ENCODE data around the gene IER3IP1.
"Not testable (repeated sequence)": the region's sequence is repeated elsewhere in the genome, so short reads cannot be mapped to it uniquely, and the experiment has no call there.

The IER3IP1 gene

DNA sequence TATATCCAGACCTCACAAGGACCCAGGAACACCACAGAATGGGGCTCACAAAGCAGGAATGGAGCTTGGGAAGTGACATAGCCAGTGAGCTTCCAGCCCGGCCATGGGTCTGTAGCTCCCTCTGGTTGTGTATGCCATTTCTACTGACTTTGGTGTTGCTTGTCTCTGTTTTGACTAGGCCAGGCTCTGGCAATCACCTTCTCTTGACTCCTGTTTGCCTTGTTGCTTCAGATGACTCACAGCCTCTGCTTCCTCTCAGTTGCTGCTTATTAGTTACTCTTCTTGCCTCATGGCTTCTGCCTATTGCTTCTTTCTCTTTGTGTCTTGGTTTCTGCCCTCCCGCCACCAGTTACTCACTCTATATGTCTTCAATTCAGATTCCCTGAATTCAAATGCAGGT, 15.8 kb upstream of the IER3IP1 start:
- H3K27ac ChIP-seq = no peak overlapping the region
- TF ChIP-seq, protein P1, sequence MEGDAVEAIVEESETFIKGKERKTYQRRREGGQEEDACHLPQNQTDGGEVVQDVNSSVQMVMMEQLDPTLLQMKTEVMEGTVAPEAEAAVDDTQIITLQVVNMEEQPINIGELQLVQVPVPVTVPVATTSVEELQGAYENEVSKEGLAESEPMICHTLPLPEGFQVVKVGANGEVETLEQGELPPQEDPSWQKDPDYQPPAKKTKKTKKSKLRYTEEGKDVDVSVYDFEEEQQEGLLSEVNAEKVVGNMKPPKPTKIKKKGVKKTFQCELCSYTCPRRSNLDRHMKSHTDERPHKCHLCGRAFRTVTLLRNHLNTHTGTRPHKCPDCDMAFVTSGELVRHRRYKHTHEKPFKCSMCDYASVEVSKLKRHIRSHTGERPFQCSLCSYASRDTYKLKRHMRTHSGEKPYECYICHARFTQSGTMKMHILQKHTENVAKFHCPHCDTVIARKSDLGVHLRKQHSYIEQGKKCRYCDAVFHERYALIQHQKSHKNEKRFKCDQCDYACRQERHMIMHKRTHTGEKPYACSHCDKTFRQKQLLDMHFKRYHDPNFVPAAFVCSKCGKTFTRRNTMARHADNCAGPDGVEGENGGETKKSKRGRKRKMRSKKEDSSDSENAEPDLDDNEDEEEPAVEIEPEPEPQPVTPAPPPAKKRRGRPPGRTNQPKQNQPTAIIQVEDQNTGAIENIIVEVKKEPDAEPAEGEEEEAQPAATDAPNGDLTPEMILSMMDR (conservative IDR thresholded peaks at IDR 0.05) = no peak
- TF ChIP-seq ZFX (IDR thresholded peaks at IDR 0.05) = no peak

DNA sequence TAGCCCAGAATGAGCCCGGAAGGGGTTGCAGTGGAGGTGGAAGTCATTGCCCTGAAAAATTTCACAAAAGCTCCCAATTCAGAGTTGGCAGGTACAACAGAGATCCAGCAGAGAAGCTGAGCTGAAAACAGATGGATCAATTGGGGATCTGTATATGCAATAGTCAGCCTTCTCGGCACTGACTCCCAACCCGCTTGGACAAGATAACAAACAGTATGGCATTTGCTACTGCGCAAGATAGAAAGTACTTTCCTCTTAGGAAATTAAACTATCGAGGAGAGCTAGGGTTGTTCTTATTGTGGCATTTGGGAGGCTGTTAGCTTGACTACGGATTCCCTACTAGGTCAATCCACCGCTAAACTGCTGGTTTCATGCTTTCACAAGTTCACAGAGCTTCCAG, 11.6 kb upstream of the IER3IP1 start:
- no peak overlapping the region for H3K27ac ChIP-seq
- no peak for TF ChIP-seq ZFX (IDR thresholded peaks at IDR 0.05)
- TF ChIP-seq, protein P1 (conservative IDR thresholded peaks at IDR 0.05) = no peak

DNA sequence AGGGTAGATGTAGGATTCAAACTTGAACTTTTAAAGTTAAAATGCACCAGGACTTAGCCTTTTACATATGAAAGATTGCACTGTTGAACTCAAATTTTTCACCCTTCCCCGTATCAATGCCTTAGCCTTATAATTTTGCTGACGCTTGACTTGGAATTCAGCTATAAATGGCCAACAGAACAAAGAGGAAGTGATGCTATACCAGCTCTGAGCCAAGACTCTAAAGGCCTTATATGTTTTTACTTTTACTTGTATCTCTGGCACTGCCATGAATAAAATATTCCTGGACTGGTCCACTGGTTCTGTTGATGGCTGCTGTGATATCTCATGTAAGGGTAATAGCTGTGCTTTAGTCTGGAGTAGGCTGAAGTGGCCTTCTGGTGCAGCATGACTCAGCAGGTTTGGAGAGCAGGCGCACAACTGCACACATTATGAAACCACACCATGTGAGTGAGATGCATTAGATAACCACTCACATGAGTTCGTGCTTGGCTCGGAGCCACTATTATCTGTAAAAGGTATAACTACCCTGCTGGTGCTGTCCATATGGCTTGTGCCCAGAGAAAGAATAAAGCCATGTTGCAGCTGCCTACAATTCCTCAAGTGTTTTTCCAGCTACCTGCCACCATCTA, 8.4 kb upstream of the IER3IP1 start:
- H3K27ac ChIP-seq = no peak overlapping the region
- TF ChIP-seq, protein P1 (conservative IDR thresholded peaks at IDR 0.05) = no peak
- no peak for TF ChIP-seq ZFX (IDR thresholded peaks at IDR 0.05)

DNA sequence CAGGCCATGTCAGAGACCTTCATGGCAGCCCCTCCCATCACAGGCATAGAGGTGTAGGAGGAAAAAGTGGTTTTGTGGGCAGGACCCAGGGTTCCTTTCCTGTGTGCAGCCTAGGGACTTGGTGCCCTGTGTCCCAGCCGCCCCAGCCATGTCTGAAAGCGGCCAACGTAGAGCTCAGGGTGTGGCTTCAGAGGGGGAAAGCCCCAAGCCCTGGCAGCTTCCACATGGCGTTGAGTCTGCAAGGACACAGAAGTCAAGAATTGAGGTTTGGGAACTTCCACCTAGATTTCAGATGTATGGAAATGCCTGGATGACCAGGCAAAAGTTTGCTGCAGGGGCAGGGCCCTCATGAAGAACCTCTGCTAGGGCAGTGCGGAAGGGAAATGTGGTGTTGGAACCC, 6.0 kb upstream of the IER3IP1 start:
- not testable (repeated sequence) for H3K27ac ChIP-seq

DNA sequence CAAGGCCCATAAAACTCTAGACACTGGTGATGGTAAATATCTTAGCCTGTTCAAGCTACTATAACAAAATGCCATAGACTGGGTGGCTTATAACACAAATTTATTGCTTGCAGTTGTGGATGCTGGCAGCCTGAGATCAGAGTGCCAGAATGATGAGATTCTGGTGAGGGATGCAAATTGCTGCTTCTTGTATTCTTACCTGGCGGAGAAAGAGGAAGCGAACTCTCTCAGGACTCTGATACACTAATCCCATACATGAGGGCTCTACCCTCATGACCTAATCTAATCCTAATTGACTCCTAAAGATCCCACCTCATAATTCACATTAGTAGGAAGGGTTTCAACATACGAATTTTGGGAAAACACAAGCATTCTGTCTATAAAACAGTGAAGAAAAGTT, 4.6 kb upstream of the IER3IP1 start:
- no peak overlapping the region for H3K27ac ChIP-seq
- no peak for TF ChIP-seq ZFX (IDR thresholded peaks at IDR 0.05)
- TF ChIP-seq, protein P1 (conservative IDR thresholded peaks at IDR 0.05) = no peak

DNA sequence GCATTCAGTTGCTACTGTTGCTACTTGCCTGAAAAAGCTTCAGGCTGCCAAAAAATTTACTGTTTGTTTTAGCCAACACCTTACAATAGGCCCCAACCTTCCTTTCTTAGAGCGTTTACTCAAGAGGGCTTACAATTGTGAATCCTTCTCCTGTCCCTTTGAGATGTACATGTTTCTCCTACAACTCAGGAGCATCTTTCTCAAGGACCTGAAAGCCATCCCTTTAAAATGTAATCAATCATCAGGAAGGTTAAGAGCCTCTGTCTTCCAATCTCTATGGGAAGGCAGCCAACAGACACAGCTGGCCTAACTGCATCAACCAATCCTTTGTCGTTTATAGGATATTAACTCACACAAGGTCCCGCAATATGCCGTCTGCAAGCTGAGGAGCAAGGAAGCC, 3.4 kb upstream of the IER3IP1 start:
- H3K27ac ChIP-seq = no peak overlapping the region
- TF ChIP-seq, protein P1 (conservative IDR thresholded peaks at IDR 0.05) = no peak
- TF ChIP-seq ZFX (IDR thresholded peaks at IDR 0.05) = no peak

DNA sequence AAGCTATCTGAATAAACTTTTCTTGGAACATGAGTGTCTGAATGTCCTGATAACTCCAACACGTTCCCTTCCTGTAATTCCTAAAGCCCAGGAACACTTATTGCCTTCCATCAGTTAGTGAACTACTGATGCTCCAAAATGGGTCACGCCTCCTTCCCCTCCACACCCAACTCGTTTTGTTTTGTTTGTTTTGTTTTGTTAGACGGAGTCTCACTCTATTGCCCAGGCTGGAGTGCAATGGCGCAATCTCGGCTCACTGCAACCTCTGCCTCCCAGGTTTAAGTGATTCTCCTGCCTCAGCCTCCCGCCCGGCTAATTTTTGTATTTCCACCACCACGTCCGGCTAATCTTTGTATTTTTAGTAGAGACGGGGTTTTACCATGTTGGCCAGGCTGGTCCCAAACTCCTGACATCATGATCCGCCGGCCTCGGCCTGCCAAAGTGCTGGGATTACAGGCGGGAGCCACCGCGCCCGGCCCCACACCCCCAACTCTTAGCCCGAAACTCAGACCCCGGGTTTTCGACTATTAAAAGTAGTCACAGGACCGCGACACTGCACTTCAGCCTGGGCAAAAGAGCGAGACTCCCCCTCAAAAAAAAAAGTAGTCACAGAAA, 774 bp downstream of the IER3IP1 start:
- peak overlapping the region; percentile 88 for H3K27ac ChIP-seq
- TF ChIP-seq ZFX (IDR thresholded peaks at IDR 0.05) = no peak
- TF ChIP-seq, protein P1 (conservative IDR thresholded peaks at IDR 0.05) = no peak

Data from C4-2B (cell line).